Endothelial cell of umbilical vein (primary cell): ENCODE measurements around the gene BZW2. TPM values are rescaled to one million over a fixed set of nuclear protein-coding genes. Genes with fewer than 3 reads are reported as not detected.

Experiments
- BruUV-seq: library from RNA; stranded (reverse); fragments of 400-500 nt; replicated peaks from 2 replicates; lab custom pipeline; 2021; lab: Mats Ljungman, UMichigan
- CTCF ChIA-PET: fragments of 300-600, 350-600 bp; sonication (Branson Sonifier 250); formaldehyde crosslinking; loops from one replicate; lab custom pipeline; 2021; ENCODE audit warnings: antibody characterized with exemption, inconsistent platforms; lab: Charles Lee
- POLR2A ChIA-PET: fragments of 300-600, 350-600 bp; sonication (Branson Sonifier 250); formaldehyde crosslinking; loops from one replicate; lab custom pipeline; 2021; ENCODE audit warnings: antibody characterized with exemption, inconsistent platforms; lab: Charles Lee
- DNase-seq: peaks from one replicate; pipeline ENCODE4 v3.0.0-alpha.2; 2011; ENCODE audit warnings: low read depth, low spot score
- FAIRE-seq: peaks from 2 replicates; lab custom pipeline; 2011; peaks lifted over from hg19 to GRCh38; lab: Jason Lieb, UNC
- H2AFZ ChIP-seq: 2 replicates; pipeline ENCODE4 v1.6.0; 2012; ENCODE audit warnings: low read depth, low read length, control low read depth, inconsistent platforms
- H3K27ac ChIP-seq: 2 replicates; pipeline ENCODE4 v1.5.1; 2011; ENCODE audit warnings: low read depth, mild to moderate bottlenecking, control low read depth, low read length, moderate library complexity; ENCODE audit not compliant: insufficient read depth
- H3K27me3 ChIP-seq, 2 experiments: 2 replicates each; pipeline versions ENCODE4 v1.6.0 to v1.6.1; 2011; ENCODE audit warnings: low read length in 2 of 2, mixed read lengths in 1 of 2; ENCODE audit not compliant: control insufficient read depth in 2 of 2, insufficient read depth in 2 of 2
- H3K36me3 ChIP-seq, 2 experiments: 2 replicates in 1 of 2; 3 replicates in 1 of 2; pipeline ENCODE4 v1.5.1; 2011; ENCODE audit warnings: low read length in 2 of 2, mild to moderate bottlenecking in 1 of 2, moderate library complexity in 1 of 2; ENCODE audit not compliant: control insufficient read depth in 2 of 2, insufficient read depth in 2 of 2; ENCODE audit errors: extremely low read depth in 1 of 2
- H3K4me1 ChIP-seq: 3 replicates; pipeline ENCODE4 v1.5.1; 2011; ENCODE audit warnings: mild to moderate bottlenecking, low read length; ENCODE audit not compliant: control insufficient read depth, insufficient read depth; ENCODE audit errors: extremely low read depth
- H3K4me2 ChIP-seq: 2 replicates; pipeline ENCODE4 v1.6.1; 2011; ENCODE audit warnings: low read length, control low read depth, mixed read lengths; ENCODE audit not compliant: insufficient read depth
- H3K4me3 ChIP-seq, 3 experiments: fragments of 200-600 bp in 1 of 3; sonication (generic), shearing (Covaris generic) in 1 of 3; replicated peaks in 1 of 3; 2 replicates each; pipeline ENCODE4 v1.5.1; 2011 to 2016; ENCODE audit warnings: control low read depth in 3 of 3, low read length in 3 of 3, mild to moderate bottlenecking in 2 of 3, inconsistent platforms in 1 of 3, low read depth in 1 of 3, moderate library complexity in 1 of 3; ENCODE audit not compliant: insufficient read depth in 1 of 3
- H3K79me2 ChIP-seq: 2 replicates; pipeline ENCODE4 v1.6.0; 2012; ENCODE audit warnings: low read length, inconsistent platforms; ENCODE audit not compliant: control insufficient read depth, insufficient read depth
- H3K9ac ChIP-seq: replicated peaks from 2 replicates; pipeline ENCODE3; 2011; ENCODE audit warnings: low read length, control low read depth; ENCODE audit not compliant: insufficient read depth; ENCODE audit errors: extremely low read depth
- H3K9me1 ChIP-seq: replicated peaks from 3 replicates; pipeline ENCODE4 v1.6.0; 2011; ENCODE audit warnings: mild to moderate bottlenecking, low read length; ENCODE audit not compliant: control insufficient read depth, insufficient read depth; ENCODE audit errors: extremely low read depth
- H3K9me3 ChIP-seq: replicated peaks from 2 replicates; pipeline ENCODE4 v1.5.1; 2012; ENCODE audit warnings: low read length, inconsistent platforms; ENCODE audit not compliant: control insufficient read depth, insufficient read depth
- H4K20me1 ChIP-seq: replicated peaks from 2 replicates; pipeline ENCODE3; 2011; ENCODE audit warnings: mild to moderate bottlenecking, low read length; ENCODE audit not compliant: control insufficient read depth, insufficient read depth; ENCODE audit errors: extremely low read depth
- EZH2 ChIP-seq: IDR thresholded peaks from 2 replicates; pipeline ENCODE4 v1.6.1; 2012; ENCODE audit warnings: borderline replicate concordance, low read depth, mild to moderate bottlenecking, moderate library complexity, low read length, inconsistent platforms; ENCODE audit not compliant: severe bottlenecking
- FOS ChIP-seq: IDR thresholded peaks from 2 replicates; pipeline ENCODE4 v1.6.1; 2011; ENCODE audit warnings: mild to moderate bottlenecking, low read length, moderate library complexity, borderline replicate concordance; ENCODE audit not compliant: insufficient read depth
- GATA2 ChIP-seq: IDR thresholded peaks from 2 replicates; pipeline ENCODE4 v1.7.0; 2011; ENCODE audit warnings: low read depth, mild to moderate bottlenecking, moderate library complexity, mixed read lengths, low read length; ENCODE audit not compliant: insufficient read length, insufficient read depth
- JUN ChIP-seq: IDR thresholded peaks from 2 replicates; pipeline ENCODE4 v1.6.1; 2011; ENCODE audit warnings: borderline replicate concordance, low read depth; ENCODE audit not compliant: insufficient read length, insufficient read depth
- MYC ChIP-seq: IDR thresholded peaks from one replicate; pipeline ENCODE4 v1.6.1; 2011; ENCODE audit warnings: mild to moderate bottlenecking, low read depth, low read length
- POLR2A ChIP-seq: IDR thresholded peaks from 2 replicates; pipeline ENCODE4 v1.6.1; 2012; ENCODE audit warnings: low read depth, mild to moderate bottlenecking, control low read depth, low read length
- POLR2AphosphoS5 ChIP-seq: IDR thresholded peaks from 2 replicates; pipeline ENCODE4 v1.6.1; 2012; ENCODE audit warnings: low read depth, mild to moderate bottlenecking, control low read depth, low read length, moderate library complexity; ENCODE audit not compliant: insufficient read depth
- dilution Hi-C: fragments of 300-500 bp; cut with MboI; formaldehyde crosslinking; loops from one replicate; pipeline ENCODE4 v1.15.0; 2019; ENCODE audit warnings: low sequenced_read_pairs; ENCODE audit not compliant: extremely low pct_ligation_motif_present
- intact Hi-C: fragments of 100-400 bp; cut with micrococcal nuclease; formaldehyde crosslinking; loops from one replicate; pipeline ENCODE4 v1.10.0; 2022
- polyA plus RNA-seq, 4 experiments: library from polyadenylated mRNA; depleted of rRNA in 3 of 4; stranded (reverse) in 3 of 4; unstranded in 1 of 4; fragments of >200 nt; gene quantifications; 2 replicates each; pipeline versions ENCODE4 v1.2.1 to v1.2.3, GENCODE V29; 2011 to 2012; ENCODE audit warnings: missing spikeins in 1 of 4
- total RNA-seq: library from RNA; stranded (reverse); gene quantifications from 2 replicates; pipeline ENCODE4 v1.2.3, GENCODE V29; 2021
- TF ChIP-seq, protein P1 (sequence below): IDR thresholded peaks from 2 replicates; pipeline ENCODE4 v1.6.1; 2011; ENCODE audit not compliant: insufficient read depth, insufficient read length
- TF ChIP-seq, protein P2 (sequence below), 2 donors: IDR thresholded peaks; 1 replicate in 1 of 2; 2 replicates in 1 of 2; pipeline ENCODE4 v1.5.1; 2011; ENCODE audit warnings: low read length in 2 of 2, mild to moderate bottlenecking in 2 of 2, moderate library complexity in 2 of 2, control low read depth in 1 of 2, inconsistent platforms in 1 of 2, low read depth in 1 of 2; ENCODE audit not compliant: insufficient read depth in 1 of 2; ENCODE audit errors: extremely low read depth in 1 of 2

The BZW2 gene
- total and polyA plus RNA-seq, 2 donors (not counting 3 experiments of a cell fraction or from before 2014, with no cell fraction given), result 39.7 to 106 TPM

DNA sequence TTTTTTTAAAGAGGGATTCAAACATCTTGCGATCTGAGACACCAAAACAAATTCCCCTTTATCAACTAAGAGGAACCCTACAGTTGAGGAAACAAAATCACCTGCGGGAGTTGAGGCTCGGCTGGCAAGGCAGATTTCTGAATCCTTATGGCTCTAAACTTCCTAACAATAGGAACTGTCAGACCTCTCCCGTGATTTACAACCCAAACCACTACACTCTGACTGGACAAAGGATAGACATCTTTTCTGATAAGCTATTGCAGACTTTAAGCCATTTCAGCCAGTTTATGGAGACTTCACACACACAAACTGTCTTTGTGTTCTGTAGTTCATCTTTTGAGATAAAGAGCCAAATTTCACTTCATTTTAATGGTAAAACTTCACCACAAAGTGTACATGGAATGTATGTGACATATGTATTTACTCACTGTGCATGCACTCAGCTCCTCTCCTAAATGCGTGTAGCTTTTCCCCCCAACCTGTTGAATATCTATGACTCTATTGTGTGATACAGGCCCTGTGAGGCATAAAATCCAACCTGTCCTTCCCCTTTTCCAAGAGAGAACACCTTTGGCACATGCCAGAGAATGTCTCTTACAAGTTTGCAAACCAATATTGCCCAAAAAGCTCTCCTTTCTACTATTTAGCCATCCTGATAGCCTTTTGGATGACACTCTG lies 92.2 kb downstream of the BZW2 start:
- no peak overlapping the region for H3K4me2 ChIP-seq
- H2AFZ ChIP-seq, result no peak overlapping the region
- no peaks in the 10 kb centered on the region for H3K9me1 ChIP-seq
- dilution Hi-C loops (no loop called here), intact Hi-C loops (no loop called here)
- H3K4me1 ChIP-seq, result peaks cover 27% of the 10 kb centered on the region
- FAIRE-seq (no peak), DNase-seq (no peak)
- H3K27ac ChIP-seq, result no peak overlapping the region
- H4K20me1 ChIP-seq, result no peaks in the 10 kb centered on the region
- ChIA-PET CTCF (interaction anchor here (1.0 kb wide), 1 partner anchor 39 kb away, joined by 3 read pairs; no protein-coding TSS in a partner anchor), POLR2A (no interaction called here)
- H3K79me2 ChIP-seq, result no peaks in the 10 kb centered on the region
- no TSS peak for BruUV-seq
- H3K4me3 ChIP-seq, result no peak overlapping the region
- no peaks in the 10 kb centered on the region for H3K9me3 ChIP-seq
- TF ChIP-seq FOS, result no peak
- TF ChIP-seq JUN, result no peak
- TF ChIP-seq, protein P1, sequence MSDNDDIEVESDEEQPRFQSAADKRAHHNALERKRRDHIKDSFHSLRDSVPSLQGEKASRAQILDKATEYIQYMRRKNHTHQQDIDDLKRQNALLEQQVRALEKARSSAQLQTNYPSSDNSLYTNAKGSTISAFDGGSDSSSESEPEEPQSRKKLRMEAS, result no peak
- no peak for TF ChIP-seq EZH2
- no peak for TF ChIP-seq POLR2AphosphoS5
- TF ChIP-seq, protein P2, sequence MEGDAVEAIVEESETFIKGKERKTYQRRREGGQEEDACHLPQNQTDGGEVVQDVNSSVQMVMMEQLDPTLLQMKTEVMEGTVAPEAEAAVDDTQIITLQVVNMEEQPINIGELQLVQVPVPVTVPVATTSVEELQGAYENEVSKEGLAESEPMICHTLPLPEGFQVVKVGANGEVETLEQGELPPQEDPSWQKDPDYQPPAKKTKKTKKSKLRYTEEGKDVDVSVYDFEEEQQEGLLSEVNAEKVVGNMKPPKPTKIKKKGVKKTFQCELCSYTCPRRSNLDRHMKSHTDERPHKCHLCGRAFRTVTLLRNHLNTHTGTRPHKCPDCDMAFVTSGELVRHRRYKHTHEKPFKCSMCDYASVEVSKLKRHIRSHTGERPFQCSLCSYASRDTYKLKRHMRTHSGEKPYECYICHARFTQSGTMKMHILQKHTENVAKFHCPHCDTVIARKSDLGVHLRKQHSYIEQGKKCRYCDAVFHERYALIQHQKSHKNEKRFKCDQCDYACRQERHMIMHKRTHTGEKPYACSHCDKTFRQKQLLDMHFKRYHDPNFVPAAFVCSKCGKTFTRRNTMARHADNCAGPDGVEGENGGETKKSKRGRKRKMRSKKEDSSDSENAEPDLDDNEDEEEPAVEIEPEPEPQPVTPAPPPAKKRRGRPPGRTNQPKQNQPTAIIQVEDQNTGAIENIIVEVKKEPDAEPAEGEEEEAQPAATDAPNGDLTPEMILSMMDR (IDR thresholded peaks at IDR 0.05; ENCODE audit: extremely low read depth in 1 of 2, insufficient read depth in 1 of 2, low read depth in 1 of 2, low read length in 2 of 2), result no peak
- no peak for TF ChIP-seq GATA2
- TF ChIP-seq MYC, result no peak
- TF ChIP-seq POLR2A, result no peak
- H3K36me3 ChIP-seq, result no peaks in the 10 kb centered on the region
- no peak overlapping the region for H3K9ac ChIP-seq
- H3K27me3 ChIP-seq, result no peaks in the 10 kb centered on the region
